Upper lobe of left lung (tissue), 4 donors: Measurements from ENCODE around the gene VCP.

Source experiments
- CTCF ChIP-seq, 6 experiments: fragments of 450-650 bp in 4 of 6; fragments of 200-600 bp in 2 of 6; sonication (generic) in 2 of 6; IDR thresholded peaks; one replicate each; pipeline ENCODE4 v1.5.1; 2016 to 2019; ENCODE audit warnings: antibody characterized with exemption in 6 of 6
- EP300 ChIP-seq, 4 donors: sonication (generic); formaldehyde crosslinking; IDR thresholded peaks; one replicate each; pipeline ENCODE4 v1.5.1; 2017; ENCODE audit warnings: antibody characterized with exemption in 4 of 4, control low read depth in 2 of 4
- POLR2A ChIP-seq, 4 donors: fragments of 450-650 bp; IDR thresholded peaks; one replicate each; pipeline ENCODE4 v1.5.1; 2016 to 2017; ENCODE audit warnings: antibody characterized with exemption in 4 of 4, mild to moderate bottlenecking in 2 of 4
- POLR2AphosphoS5 ChIP-seq, 2 donors: sonication (generic); formaldehyde crosslinking; IDR thresholded peaks; one replicate each; pipeline ENCODE4 v1.5.1; 2017; ENCODE audit warnings: antibody characterized with exemption in 2 of 2

GRCh38 chr9:35069020-35069419 lies 3.4 kb downstream of the VCP start:
- TF ChIP-seq CTCF (IDR thresholded peaks at IDR 0.05) = no peak
- no peak for TF ChIP-seq POLR2A (IDR thresholded peaks at IDR 0.05)
- no peak for TF ChIP-seq POLR2AphosphoS5 (IDR thresholded peaks at IDR 0.05)
- TF ChIP-seq EP300 (IDR thresholded peaks at IDR 0.05) = no peak
